HEK293 (cell line): ENCODE measurements around the gene SSBP3.
A peak's percentile ranks its signal among the peaks of the same experiment; 100 is the strongest.

ENCODE experiments used
- CTCF ChIA-PET: fragments of 350-600 bp; formaldehyde crosslinking; extraction: SDS; loops from one replicate; lab custom pipeline; 2021; ENCODE audit warnings: antibody characterized with exemption; lab: Yijun Ruan, JAX
- POLR2A ChIA-PET: fragments of 300-600 bp; formaldehyde crosslinking; extraction: SDS; loops from one replicate; lab custom pipeline; 2020; ENCODE audit warnings: antibody characterized with exemption, inconsistent platforms; lab: Yijun Ruan, JAX
- H3K27ac ChIP-seq: fragments of 200-500 bp; sonication (Bioruptor generic); 2 replicates; pipeline ENCODE4 v1.5.1; 2014; ENCODE audit warnings: low read depth, low read length, control low read depth, inconsistent platforms; ENCODE audit errors: extremely low read depth
- H3K36me3 ChIP-seq, 2 experiments: fragments of 200-500 bp in 1 of 2; sonication (Bioruptor generic) in 1 of 2; 1 replicate in 1 of 2; 2 replicates in 1 of 2; pipeline ENCODE4 v1.5.1; 2014 to 2017; ENCODE audit warnings: inconsistent platforms in 2 of 2, low read length in 2 of 2; ENCODE audit not compliant: control insufficient read depth in 2 of 2, insufficient read depth in 1 of 2
- H3K4me1 ChIP-seq: fragments of 200-500 bp; sonication (Bioruptor generic); 2 replicates; pipeline ENCODE4 v1.5.1; 2014; ENCODE audit warnings: mild to moderate bottlenecking, low read length, inconsistent platforms; ENCODE audit not compliant: control insufficient read depth, insufficient read depth
- H3K4me3 ChIP-seq: 2 replicates; pipeline ENCODE4 v1.5.1; 2011; ENCODE audit warnings: low read depth, mild to moderate bottlenecking, control low read depth, low read length, moderate library complexity
- H3K9me3 ChIP-seq: fragments of 200-500 bp; sonication (Bioruptor generic); 2 replicates; pipeline ENCODE4 v1.5.1; 2014; ENCODE audit warnings: low read depth, low read length, inconsistent platforms; ENCODE audit not compliant: control insufficient read depth, insufficient read depth
- EGR2 ChIP-seq: fragments of 450-650 bp; formaldehyde crosslinking; IDR thresholded peaks from 2 replicates; pipeline ENCODE4 v1.5.1; 2016; ENCODE audit warnings: low read depth, missing biosample characterization, missing genetic modification characterization
- KLF16 ChIP-seq: fragments of 450-650 bp; formaldehyde crosslinking; IDR thresholded peaks from 2 replicates; pipeline ENCODE4 v1.5.1; 2017; ENCODE audit warnings: missing biosample characterization, missing genetic modification characterization
- PRDM10 ChIP-seq: fragments of 450-650 bp; formaldehyde crosslinking; IDR thresholded peaks from 2 replicates; pipeline ENCODE4 v1.5.1; 2016; ENCODE audit warnings: missing biosample characterization, missing genetic modification characterization
- SCRT1 ChIP-seq: fragments of 450-650 bp; formaldehyde crosslinking; IDR thresholded peaks from 2 replicates; pipeline ENCODE4 v1.5.1; 2016; ENCODE audit warnings: missing biosample characterization, missing genetic modification characterization, borderline replicate concordance
- SCRT2 ChIP-seq: fragments of 450-650 bp; formaldehyde crosslinking; IDR thresholded peaks from 2 replicates; pipeline ENCODE4 v1.5.1; 2016; ENCODE audit warnings: missing biosample characterization, missing genetic modification characterization
- TCF7L2 ChIP-seq: IDR thresholded peaks from 2 replicates; pipeline ENCODE4 v1.6.1; 2011; ENCODE audit warnings: low read depth, mild to moderate bottlenecking, inconsistent platforms, low read length, moderate library complexity, borderline replicate concordance
- WT1 ChIP-seq: fragments of 450-650 bp; formaldehyde crosslinking; IDR thresholded peaks from 2 replicates; pipeline ENCODE4 v1.5.1; 2016; ENCODE audit warnings: missing biosample characterization, missing genetic modification characterization
- ZBTB17 ChIP-seq: fragments of 450-650 bp; formaldehyde crosslinking; IDR thresholded peaks from 2 replicates; pipeline ENCODE4 v1.5.1; 2016; ENCODE audit warnings: missing biosample characterization, missing genetic modification characterization
- ZFHX2 ChIP-seq: fragments of 450-650 bp; formaldehyde crosslinking; conservative IDR thresholded peaks from 2 replicates; pipeline ENCODE4 v1.5.1; 2016; ENCODE audit warnings: missing biosample characterization, missing genetic modification characterization
- ZNF341 ChIP-seq: fragments of 450-650 bp; formaldehyde crosslinking; IDR thresholded peaks from 2 replicates; pipeline ENCODE4; 2016; ENCODE audit warnings: low read depth, missing biosample characterization, missing genetic modification characterization
- ZNF404 ChIP-seq: fragments of 450-650 bp; formaldehyde crosslinking; IDR thresholded peaks from 2 replicates; pipeline ENCODE4 v1.5.1; 2017; ENCODE audit warnings: missing biosample characterization, missing genetic modification characterization
- TF ChIP-seq, protein P1 (sequence below): fragments of 450-650 bp; formaldehyde crosslinking; IDR thresholded peaks from 2 replicates; pipeline ENCODE4 v1.5.1; 2016; ENCODE audit warnings: missing biosample characterization, missing genetic modification characterization

The SSBP3 gene

GRCh38 chr1:54417123-54417522, 10.9 kb upstream of the SSBP3 start:
- Histone ChIP-seq H3K4me3 (no peak overlapping the region), H3K27ac (no peak overlapping the region), H3K9me3 (no peaks in the 10 kb centered on the region), H3K4me1 (no peaks in the 10 kb centered on the region), H3K36me3 (no peaks in the 10 kb centered on the region)
- no peak for TF ChIP-seq WT1
- peak; percentile 68 for TF ChIP-seq ZFHX2 (tag by site-specific recombination)
- peak; percentile 93 for TF ChIP-seq EGR2 (tag by site-specific recombination)
- POLR2A ChIA-PET, result no interaction called here
- CTCF ChIA-PET, result no interaction called here

GRCh38 chr1:54416435-54416834, 10.2 kb upstream of the SSBP3 start:
- Histone ChIP-seq H3K36me3 (no peaks in the 10 kb centered on the region), H3K9me3 (no peaks in the 10 kb centered on the region), H3K27ac (no peak overlapping the region), H3K4me3 (no peak overlapping the region), H3K4me1 (no peaks in the 10 kb centered on the region)
- POLR2A ChIA-PET, result no interaction called here
- CTCF ChIA-PET, result no interaction called here
- no peak for TF ChIP-seq ZNF341 (tag by site-specific recombination)
- TF ChIP-seq SCRT2 (tag by site-specific recombination), result peak; percentile 56; the same call in 1 of the 2 replicates
- no peak for TF ChIP-seq ZNF404
- no peak for TF ChIP-seq TCF7L2
- no peak for TF ChIP-seq KLF16

- Histone ChIP-seq H3K9me3 (no peaks in the 10 kb centered on the region), H3K36me3 (no peaks in the 10 kb centered on the region), H3K4me3 (no peak overlapping the region), H3K27ac (no peak overlapping the region), H3K4me1 (no peaks in the 10 kb centered on the region)
- POLR2A ChIA-PET, result no interaction called here
- TF ChIP-seq ZBTB17 (tag by site-specific recombination), result 0 out of 2 replicates have a peak, but pooled peaks have one; percentile 11
- TF ChIP-seq, protein P1, sequence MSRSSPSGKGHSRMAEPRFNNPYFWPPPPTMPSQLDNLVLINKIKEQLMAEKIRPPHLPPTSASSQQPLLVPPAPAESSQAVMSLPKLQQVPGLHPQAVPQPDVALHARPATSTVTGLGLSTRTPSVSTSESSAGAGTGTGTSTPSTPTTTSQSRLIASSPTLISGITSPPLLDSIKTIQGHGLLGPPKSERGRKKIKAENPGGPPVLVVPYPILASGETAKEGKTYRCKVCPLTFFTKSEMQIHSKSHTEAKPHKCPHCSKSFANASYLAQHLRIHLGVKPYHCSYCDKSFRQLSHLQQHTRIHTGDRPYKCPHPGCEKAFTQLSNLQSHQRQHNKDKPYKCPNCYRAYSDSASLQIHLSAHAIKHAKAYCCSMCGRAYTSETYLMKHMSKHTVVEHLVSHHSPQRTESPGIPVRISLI (tag by site-specific recombination), result no peak
- CTCF ChIA-PET, result no interaction called here
Observed at GRCh38 chr1:54415991-54416390, 9.8 kb upstream of the SSBP3 start.

GRCh38 chr1:54415533-54415932, 9.3 kb upstream of the SSBP3 start:
- CTCF ChIA-PET, result interaction anchor here (0.5 to 1.3 kb wide), 3 partner anchors 17 to 202 kb away, joined by 3 to 4 read pairs (median 4); no protein-coding TSS in a partner anchor
- TF ChIP-seq SCRT2 (tag by site-specific recombination) (peak; percentile 75), PRDM10 (tag by site-specific recombination) (no peak), SCRT1 (tag by site-specific recombination) (0 out of 2 replicates have a peak, but pooled peaks have one; percentile 60)
- Histone ChIP-seq H3K4me1 (no peaks in the 10 kb centered on the region), H3K27ac (no peak overlapping the region), H3K4me3 (no peak overlapping the region), H3K9me3 (no peaks in the 10 kb centered on the region), H3K36me3 (no peaks in the 10 kb centered on the region)
- POLR2A ChIA-PET, result no interaction called here
